BE2C (cell line): Measurements from ENCODE around the gene MYMK.

ENCODE experiments used
- DNase-seq: peaks from one replicate; pipeline ENCODE4 v3.0.0-alpha.2; 2020
- H3K27me3 ChIP-seq: fragments of 250-450 bp; sonication (Bioruptor Pico); 2 replicates; pipeline ENCODE4 v1.5.1; 2020; ENCODE audit warnings: mild to moderate bottlenecking
- H3K36me3 ChIP-seq: fragments of 250-450 bp; sonication (Bioruptor Pico); 2 replicates; pipeline ENCODE4 v1.5.1; 2020; ENCODE audit warnings: mild to moderate bottlenecking
- H3K4me1 ChIP-seq: fragments of 250-450 bp; sonication (Bioruptor Pico); 2 replicates; pipeline ENCODE4 v1.5.1; 2020
- H3K4me3 ChIP-seq: 2 replicates; pipeline ENCODE4 v1.5.1; 2011; ENCODE audit warnings: low read depth, low read length
- H3K9me3 ChIP-seq: fragments of 250-450 bp; sonication (Bioruptor Pico); 2 replicates; pipeline ENCODE4 v1.5.1; 2020
- CTCF ChIP-seq: IDR thresholded peaks from 2 replicates; pipeline ENCODE4 v1.5.1; 2012; ENCODE audit warnings: mild to moderate bottlenecking, low read depth, low read length

The MYMK gene

GRCh38 chr9:133476036-133476931 is 48.5 kb downstream of the MYMK start:
- no peaks in the 10 kb centered on the region for H3K9me3 ChIP-seq
- peaks cover 3% of the 10 kb centered on the region; the same call in 1 of the 2 replicates for H3K4me1 ChIP-seq
- H3K4me3 ChIP-seq: no peak overlapping the region
- peaks cover 33% of the 10 kb centered on the region for H3K36me3 ChIP-seq
- H3K27me3 ChIP-seq: no peaks in the 10 kb centered on the region
- no peak for TF ChIP-seq CTCF
- peak; percentile 7 for DNase-seq

- Histone ChIP-seq H3K4me1 (peaks cover 3% of the 10 kb centered on the region; the same call in 1 of the 2 replicates), H3K9me3 (no peaks in the 10 kb centered on the region), H3K4me3 (no peak overlapping the region), H3K36me3 (peaks cover 33% of the 10 kb centered on the region), H3K27me3 (no peaks in the 10 kb centered on the region)
- no peak for TF ChIP-seq CTCF
- peak; percentile 29 for DNase-seq
Measured at GRCh38 chr9:133475292-133476012, 49.3 kb downstream of the MYMK start.

- H3K4me3 ChIP-seq: no peak overlapping the region
- H3K36me3 ChIP-seq: peaks cover 33% of the 10 kb centered on the region
- H3K27me3 ChIP-seq: no peaks in the 10 kb centered on the region
- no peaks in the 10 kb centered on the region for H3K9me3 ChIP-seq
- TF ChIP-seq CTCF: 0 out of 2 replicates have a peak, but pooled peaks have one; percentile 2
- H3K4me1 ChIP-seq: peaks cover 3% of the 10 kb centered on the region; the same call in 1 of the 2 replicates
- DNase-seq: peak; percentile 10
Measured at GRCh38 chr9:133474853-133475252, 49.9 kb downstream of the MYMK start.

GRCh38 chr9:133474215-133474614 is 50.5 kb downstream of the MYMK start:
- Histone ChIP-seq H3K4me1 (peaks cover 3% of the 10 kb centered on the region; the same call in 1 of the 2 replicates), H3K4me3 (no peak overlapping the region), H3K9me3 (no peaks in the 10 kb centered on the region), H3K27me3 (no peaks in the 10 kb centered on the region), H3K36me3 (peaks cover 33% of the 10 kb centered on the region)
- no peak for DNase-seq
- TF ChIP-seq CTCF: no peak

GRCh38 chr9:133473743-133474142 is 51.0 kb downstream of the MYMK start:
- no peak for TF ChIP-seq CTCF
- H3K4me1 ChIP-seq: peaks cover 3% of the 10 kb centered on the region; the same call in 1 of the 2 replicates
- H3K27me3 ChIP-seq: no peaks in the 10 kb centered on the region
- H3K4me3 ChIP-seq: no peak overlapping the region
- no peaks in the 10 kb centered on the region for H3K9me3 ChIP-seq
- DNase-seq: peak; percentile 8
- peaks cover 33% of the 10 kb centered on the region for H3K36me3 ChIP-seq
